ENCODE measurements around the gene DHRS12.

DNA sequence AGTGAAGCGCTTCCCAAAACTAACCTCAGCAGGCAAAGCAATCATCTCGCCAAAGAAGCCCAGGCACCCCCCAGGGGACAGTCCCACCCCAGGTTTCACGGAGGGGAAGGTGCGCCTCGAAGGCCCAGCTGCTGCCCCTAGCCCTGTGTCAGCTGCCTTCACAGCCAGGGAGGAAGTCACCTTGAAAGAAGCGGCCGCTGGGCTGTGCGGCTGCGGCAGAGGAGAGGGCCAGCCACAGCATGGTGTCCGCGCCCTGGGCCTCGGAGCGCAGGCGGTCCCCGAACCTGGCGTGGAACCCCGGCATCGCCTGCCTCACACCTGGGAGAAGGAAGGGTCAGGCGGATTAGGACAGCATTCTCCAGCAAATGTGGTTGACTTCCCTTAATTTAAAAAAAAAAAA is 35.0 kb downstream of the DHRS12 start:
- TF ChIP-seq, protein P1, sequence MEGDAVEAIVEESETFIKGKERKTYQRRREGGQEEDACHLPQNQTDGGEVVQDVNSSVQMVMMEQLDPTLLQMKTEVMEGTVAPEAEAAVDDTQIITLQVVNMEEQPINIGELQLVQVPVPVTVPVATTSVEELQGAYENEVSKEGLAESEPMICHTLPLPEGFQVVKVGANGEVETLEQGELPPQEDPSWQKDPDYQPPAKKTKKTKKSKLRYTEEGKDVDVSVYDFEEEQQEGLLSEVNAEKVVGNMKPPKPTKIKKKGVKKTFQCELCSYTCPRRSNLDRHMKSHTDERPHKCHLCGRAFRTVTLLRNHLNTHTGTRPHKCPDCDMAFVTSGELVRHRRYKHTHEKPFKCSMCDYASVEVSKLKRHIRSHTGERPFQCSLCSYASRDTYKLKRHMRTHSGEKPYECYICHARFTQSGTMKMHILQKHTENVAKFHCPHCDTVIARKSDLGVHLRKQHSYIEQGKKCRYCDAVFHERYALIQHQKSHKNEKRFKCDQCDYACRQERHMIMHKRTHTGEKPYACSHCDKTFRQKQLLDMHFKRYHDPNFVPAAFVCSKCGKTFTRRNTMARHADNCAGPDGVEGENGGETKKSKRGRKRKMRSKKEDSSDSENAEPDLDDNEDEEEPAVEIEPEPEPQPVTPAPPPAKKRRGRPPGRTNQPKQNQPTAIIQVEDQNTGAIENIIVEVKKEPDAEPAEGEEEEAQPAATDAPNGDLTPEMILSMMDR (IDR thresholded peaks at IDR 0.05) = no peak
- TF ChIP-seq, protein P2, sequence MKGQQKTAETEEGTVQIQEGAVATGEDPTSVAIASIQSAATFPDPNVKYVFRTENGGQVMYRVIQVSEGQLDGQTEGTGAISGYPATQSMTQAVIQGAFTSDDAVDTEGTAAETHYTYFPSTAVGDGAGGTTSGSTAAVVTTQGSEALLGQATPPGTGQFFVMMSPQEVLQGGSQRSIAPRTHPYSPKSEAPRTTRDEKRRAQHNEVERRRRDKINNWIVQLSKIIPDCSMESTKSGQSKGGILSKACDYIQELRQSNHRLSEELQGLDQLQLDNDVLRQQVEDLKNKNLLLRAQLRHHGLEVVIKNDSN (CRISPR knock-in tag; IDR thresholded peaks at IDR 0.05) = no peak
- TF ChIP-seq, protein P3, sequence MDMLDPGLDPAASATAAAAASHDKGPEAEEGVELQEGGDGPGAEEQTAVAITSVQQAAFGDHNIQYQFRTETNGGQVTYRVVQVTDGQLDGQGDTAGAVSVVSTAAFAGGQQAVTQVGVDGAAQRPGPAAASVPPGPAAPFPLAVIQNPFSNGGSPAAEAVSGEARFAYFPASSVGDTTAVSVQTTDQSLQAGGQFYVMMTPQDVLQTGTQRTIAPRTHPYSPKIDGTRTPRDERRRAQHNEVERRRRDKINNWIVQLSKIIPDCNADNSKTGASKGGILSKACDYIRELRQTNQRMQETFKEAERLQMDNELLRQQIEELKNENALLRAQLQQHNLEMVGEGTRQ (CRISPR knock-in tag; IDR thresholded peaks at IDR 0.05) = no peak
- TF ChIP-seq, protein P4, sequence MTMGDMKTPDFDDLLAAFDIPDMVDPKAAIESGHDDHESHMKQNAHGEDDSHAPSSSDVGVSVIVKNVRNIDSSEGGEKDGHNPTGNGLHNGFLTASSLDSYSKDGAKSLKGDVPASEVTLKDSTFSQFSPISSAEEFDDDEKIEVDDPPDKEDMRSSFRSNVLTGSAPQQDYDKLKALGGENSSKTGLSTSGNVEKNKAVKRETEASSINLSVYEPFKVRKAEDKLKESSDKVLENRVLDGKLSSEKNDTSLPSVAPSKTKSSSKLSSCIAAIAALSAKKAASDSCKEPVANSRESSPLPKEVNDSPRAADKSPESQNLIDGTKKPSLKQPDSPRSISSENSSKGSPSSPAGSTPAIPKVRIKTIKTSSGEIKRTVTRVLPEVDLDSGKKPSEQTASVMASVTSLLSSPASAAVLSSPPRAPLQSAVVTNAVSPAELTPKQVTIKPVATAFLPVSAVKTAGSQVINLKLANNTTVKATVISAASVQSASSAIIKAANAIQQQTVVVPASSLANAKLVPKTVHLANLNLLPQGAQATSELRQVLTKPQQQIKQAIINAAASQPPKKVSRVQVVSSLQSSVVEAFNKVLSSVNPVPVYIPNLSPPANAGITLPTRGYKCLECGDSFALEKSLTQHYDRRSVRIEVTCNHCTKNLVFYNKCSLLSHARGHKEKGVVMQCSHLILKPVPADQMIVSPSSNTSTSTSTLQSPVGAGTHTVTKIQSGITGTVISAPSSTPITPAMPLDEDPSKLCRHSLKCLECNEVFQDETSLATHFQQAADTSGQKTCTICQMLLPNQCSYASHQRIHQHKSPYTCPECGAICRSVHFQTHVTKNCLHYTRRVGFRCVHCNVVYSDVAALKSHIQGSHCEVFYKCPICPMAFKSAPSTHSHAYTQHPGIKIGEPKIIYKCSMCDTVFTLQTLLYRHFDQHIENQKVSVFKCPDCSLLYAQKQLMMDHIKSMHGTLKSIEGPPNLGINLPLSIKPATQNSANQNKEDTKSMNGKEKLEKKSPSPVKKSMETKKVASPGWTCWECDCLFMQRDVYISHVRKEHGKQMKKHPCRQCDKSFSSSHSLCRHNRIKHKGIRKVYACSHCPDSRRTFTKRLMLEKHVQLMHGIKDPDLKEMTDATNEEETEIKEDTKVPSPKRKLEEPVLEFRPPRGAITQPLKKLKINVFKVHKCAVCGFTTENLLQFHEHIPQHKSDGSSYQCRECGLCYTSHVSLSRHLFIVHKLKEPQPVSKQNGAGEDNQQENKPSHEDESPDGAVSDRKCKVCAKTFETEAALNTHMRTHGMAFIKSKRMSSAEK (CRISPR knock-in tag; IDR thresholded peaks at IDR 0.05; ENCODE audit: borderline replicate concordance) = no peak
- TF ChIP-seq ZBTB21 (CRISPR knock-in tag; IDR thresholded peaks at IDR 0.05; ENCODE audit: borderline replicate concordance) (no peak), ATF1 (CRISPR knock-in tag; IDR thresholded peaks at IDR 0.05) (no peak), JUN (CRISPR knock-in tag; IDR thresholded peaks at IDR 0.05) (no peak), ELF4 (CRISPR knock-in tag; IDR thresholded peaks at IDR 0.05; ENCODE audit: low read depth) (no peak)
- TF ChIP-seq, protein P5, sequence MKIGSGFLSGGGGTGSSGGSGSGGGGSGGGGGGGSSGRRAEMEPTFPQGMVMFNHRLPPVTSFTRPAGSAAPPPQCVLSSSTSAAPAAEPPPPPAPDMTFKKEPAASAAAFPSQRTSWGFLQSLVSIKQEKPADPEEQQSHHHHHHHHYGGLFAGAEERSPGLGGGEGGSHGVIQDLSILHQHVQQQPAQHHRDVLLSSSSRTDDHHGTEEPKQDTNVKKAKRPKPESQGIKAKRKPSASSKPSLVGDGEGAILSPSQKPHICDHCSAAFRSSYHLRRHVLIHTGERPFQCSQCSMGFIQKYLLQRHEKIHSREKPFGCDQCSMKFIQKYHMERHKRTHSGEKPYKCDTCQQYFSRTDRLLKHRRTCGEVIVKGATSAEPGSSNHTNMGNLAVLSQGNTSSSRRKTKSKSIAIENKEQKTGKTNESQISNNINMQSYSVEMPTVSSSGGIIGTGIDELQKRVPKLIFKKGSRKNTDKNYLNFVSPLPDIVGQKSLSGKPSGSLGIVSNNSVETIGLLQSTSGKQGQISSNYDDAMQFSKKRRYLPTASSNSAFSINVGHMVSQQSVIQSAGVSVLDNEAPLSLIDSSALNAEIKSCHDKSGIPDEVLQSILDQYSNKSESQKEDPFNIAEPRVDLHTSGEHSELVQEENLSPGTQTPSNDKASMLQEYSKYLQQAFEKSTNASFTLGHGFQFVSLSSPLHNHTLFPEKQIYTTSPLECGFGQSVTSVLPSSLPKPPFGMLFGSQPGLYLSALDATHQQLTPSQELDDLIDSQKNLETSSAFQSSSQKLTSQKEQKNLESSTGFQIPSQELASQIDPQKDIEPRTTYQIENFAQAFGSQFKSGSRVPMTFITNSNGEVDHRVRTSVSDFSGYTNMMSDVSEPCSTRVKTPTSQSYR (CRISPR knock-in tag; IDR thresholded peaks at IDR 0.05) = no peak
- TF ChIP-seq, protein P6, sequence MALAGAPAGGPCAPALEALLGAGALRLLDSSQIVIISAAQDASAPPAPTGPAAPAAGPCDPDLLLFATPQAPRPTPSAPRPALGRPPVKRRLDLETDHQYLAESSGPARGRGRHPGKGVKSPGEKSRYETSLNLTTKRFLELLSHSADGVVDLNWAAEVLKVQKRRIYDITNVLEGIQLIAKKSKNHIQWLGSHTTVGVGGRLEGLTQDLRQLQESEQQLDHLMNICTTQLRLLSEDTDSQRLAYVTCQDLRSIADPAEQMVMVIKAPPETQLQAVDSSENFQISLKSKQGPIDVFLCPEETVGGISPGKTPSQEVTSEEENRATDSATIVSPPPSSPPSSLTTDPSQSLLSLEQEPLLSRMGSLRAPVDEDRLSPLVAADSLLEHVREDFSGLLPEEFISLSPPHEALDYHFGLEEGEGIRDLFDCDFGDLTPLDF (CRISPR knock-in tag; IDR thresholded peaks at IDR 0.05) = no peak
- TF ChIP-seq, protein P7, sequence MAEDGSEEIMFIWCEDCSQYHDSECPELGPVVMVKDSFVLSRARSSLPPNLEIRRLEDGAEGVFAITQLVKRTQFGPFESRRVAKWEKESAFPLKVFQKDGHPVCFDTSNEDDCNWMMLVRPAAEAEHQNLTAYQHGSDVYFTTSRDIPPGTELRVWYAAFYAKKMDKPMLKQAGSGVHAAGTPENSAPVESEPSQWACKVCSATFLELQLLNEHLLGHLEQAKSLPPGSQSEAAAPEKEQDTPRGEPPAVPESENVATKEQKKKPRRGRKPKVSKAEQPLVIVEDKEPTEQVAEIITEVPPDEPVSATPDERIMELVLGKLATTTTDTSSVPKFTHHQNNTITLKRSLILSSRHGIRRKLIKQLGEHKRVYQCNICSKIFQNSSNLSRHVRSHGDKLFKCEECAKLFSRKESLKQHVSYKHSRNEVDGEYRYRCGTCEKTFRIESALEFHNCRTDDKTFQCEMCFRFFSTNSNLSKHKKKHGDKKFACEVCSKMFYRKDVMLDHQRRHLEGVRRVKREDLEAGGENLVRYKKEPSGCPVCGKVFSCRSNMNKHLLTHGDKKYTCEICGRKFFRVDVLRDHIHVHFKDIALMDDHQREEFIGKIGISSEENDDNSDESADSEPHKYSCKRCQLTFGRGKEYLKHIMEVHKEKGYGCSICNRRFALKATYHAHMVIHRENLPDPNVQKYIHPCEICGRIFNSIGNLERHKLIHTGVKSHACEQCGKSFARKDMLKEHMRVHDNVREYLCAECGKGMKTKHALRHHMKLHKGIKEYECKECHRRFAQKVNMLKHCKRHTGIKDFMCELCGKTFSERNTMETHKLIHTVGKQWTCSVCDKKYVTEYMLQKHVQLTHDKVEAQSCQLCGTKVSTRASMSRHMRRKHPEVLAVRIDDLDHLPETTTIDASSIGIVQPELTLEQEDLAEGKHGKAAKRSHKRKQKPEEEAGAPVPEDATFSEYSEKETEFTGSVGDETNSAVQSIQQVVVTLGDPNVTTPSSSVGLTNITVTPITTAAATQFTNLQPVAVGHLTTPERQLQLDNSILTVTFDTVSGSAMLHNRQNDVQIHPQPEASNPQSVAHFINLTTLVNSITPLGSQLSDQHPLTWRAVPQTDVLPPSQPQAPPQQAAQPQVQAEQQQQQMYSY (CRISPR knock-in tag; IDR thresholded peaks at IDR 0.05) = no peak

All from WTC11 (cell line).